GM12865 (cell line): Measurements from ENCODE around the gene TCERG1L.

Source experiments
- DNase-seq: peaks from one replicate; pipeline ENCODE4 v3.0.0; 2010; ENCODE audit warnings: low read depth
- H3K4me3 ChIP-seq: 2 replicates; pipeline ENCODE4 v1.5.1; 2011; ENCODE audit warnings: mild to moderate bottlenecking, low read depth, low read length, control low read depth
- CTCF ChIP-seq: IDR thresholded peaks from 2 replicates; pipeline ENCODE4 v1.5.1; 2011; ENCODE audit warnings: low read length, control low read depth, low read depth, inconsistent platforms; ENCODE audit not compliant: insufficient read depth; ENCODE audit errors: missing control alignments

Gene TCERG1L

GRCh38 chr10:131115321-131115720 is 196.2 kb downstream of the TCERG1L start:
- H3K4me3 ChIP-seq: no peak overlapping the region
- TF ChIP-seq CTCF: no peak
- no peak for DNase-seq

DNA sequence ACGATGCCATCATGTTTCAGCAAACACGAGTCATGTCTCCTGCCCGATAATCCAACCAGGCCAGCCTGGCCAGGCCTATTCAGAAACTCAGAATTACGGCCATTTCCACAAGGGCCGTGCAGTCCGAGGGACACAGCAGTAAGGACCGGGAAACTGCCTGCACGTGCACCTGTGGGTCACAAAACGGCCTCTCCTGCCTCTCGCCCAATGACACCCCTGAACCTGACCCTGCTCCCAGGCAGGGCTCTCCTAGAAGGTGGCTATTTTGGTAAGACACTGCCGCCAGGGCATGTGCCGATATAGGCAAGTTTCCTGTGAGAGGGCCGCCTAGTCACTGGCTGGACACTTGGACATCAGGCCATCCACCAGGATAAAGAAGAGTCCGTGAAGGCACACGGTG is 196.7 kb downstream of the TCERG1L start:
- no peak for DNase-seq
- TF ChIP-seq CTCF: no peak
- no peak overlapping the region for H3K4me3 ChIP-seq

DNA sequence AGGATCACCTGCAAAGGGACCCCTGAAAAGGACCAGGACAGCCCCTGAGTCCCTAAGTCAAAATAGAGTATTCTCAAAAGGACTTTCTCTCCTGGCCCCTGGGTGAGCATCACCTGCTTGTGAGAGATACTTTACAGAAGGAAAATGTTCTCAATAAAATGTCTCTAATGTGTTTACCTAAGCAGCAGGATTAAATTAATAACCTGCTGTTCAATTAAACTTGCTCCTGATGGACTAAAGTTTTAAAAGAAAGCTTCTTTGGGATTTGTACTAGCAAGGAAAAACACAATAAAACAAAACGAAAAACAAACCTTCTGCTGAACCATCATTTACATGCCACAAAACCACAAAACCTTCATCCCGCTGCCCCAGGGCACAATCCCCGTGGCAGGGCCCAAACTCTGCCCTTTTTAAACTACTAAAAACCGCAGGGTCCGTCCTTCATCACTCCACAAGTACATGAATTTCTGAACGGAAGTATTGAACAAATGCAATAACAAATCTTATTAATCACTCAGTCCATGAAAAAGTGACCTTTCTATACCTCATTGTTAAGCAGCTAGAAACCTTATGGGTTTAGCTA is 197.7 kb downstream of the TCERG1L start:
- H3K4me3 ChIP-seq: no peak overlapping the region
- TF ChIP-seq CTCF: no peak
- no peak for DNase-seq

GRCh38 chr10:131113165-131113564 is 198.4 kb downstream of the TCERG1L start:
- H3K4me3 ChIP-seq: no peak overlapping the region
- no peak for DNase-seq
- TF ChIP-seq CTCF: no peak

DNA sequence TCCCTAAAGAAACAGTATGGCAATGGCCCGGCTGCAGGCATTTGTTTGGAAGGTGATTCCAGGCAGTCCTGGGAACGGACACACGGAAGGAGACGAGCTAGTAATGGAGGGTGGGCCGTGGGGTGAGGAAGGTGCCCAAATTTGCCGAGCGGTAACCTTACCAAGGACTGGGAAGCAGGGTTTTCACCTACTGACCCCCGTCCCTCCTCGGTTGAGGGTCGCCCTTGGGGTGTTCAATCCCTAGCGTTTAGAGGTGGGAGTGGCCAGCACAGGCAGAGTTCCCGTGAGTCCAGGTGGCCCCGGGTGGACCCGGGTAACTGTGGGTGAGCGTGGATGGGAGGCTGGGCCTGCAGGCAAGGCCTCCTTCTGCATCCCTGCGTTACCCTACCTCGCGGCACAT is 198.8 kb downstream of the TCERG1L start:
- DNase-seq: no peak
- H3K4me3 ChIP-seq: no peak overlapping the region
- no peak for TF ChIP-seq CTCF

GRCh38 chr10:131111471-131112080 is 199.9 kb downstream of the TCERG1L start:
- H3K4me3 ChIP-seq: no peak overlapping the region
- no peak for DNase-seq
- no peak for TF ChIP-seq CTCF

- DNase-seq: no peak
- H3K4me3 ChIP-seq: no peak overlapping the region
- no peak for TF ChIP-seq CTCF
These were observed 200.5 kb downstream of the TCERG1L start for GRCh38 chr10:131111007-131111406.
